Neural cell (in vitro differentiated cells): ENCODE data around the gene DEF6. TPM values are rescaled to one million over a fixed set of nuclear protein-coding genes. Genes with fewer than 3 reads are reported as not detected.

Experiments used
- H2AFZ ChIP-seq: fragments of 200-600, 300-800 bp; sonication (generic), shearing (Covaris generic); 2 replicates; pipeline ENCODE4 v1.6.0; 2014; ENCODE audit warnings: low read depth, mild to moderate bottlenecking, antibody characterized with exemption, low read length, moderate library complexity
- H3F3A ChIP-seq: fragments of 200-600 bp; shearing (Covaris generic); 2 replicates; pipeline ENCODE4 v1.6.1; 2016; ENCODE audit warnings: mild to moderate bottlenecking, moderate library complexity, mixed read lengths, antibody characterized with exemption, low read length; ENCODE audit not compliant: insufficient read depth, poor library complexity, severe bottlenecking
- H3K27ac ChIP-seq: fragments of 200-600, 300-800 bp; sonication (generic), shearing (Covaris generic); 2 replicates; pipeline ENCODE4 v1.5.1; 2014; ENCODE audit warnings: mild to moderate bottlenecking, low read length, moderate library complexity
- H3K27me3 ChIP-seq: fragments of 300-800, 200-600 bp; sonication (generic), shearing (Covaris generic); 2 replicates; pipeline ENCODE4 v1.6.0; 2014; ENCODE audit warnings: mild to moderate bottlenecking, low read depth, low read length, moderate library complexity; ENCODE audit not compliant: insufficient read depth
- H3K36me3 ChIP-seq: fragments of 300-800, 200-600 bp; sonication (generic), shearing (Covaris generic); 2 replicates; pipeline ENCODE4 v1.5.1; 2014; ENCODE audit warnings: mild to moderate bottlenecking, antibody characterized with exemption, low read length, moderate library complexity; ENCODE audit not compliant: insufficient read depth
- H3K4me2 ChIP-seq: fragments of 300-800, 200-600 bp; sonication (generic), shearing (Covaris generic); 2 replicates; pipeline ENCODE4 v1.6.0; 2014; ENCODE audit warnings: mild to moderate bottlenecking, low read length
- H3K4me3 ChIP-seq: fragments of 300-800, 200-600 bp; sonication (generic), shearing (Covaris generic); 2 replicates; pipeline ENCODE4 v1.5.1; 2014; ENCODE audit warnings: mild to moderate bottlenecking, low read length, moderate library complexity
- H3K79me2 ChIP-seq: fragments of 200-600 bp; shearing (Covaris generic); replicated peaks from 2 replicates; pipeline ENCODE4 v1.6.0; 2014; ENCODE audit warnings: mild to moderate bottlenecking, low read length, moderate library complexity; ENCODE audit not compliant: insufficient read depth
- H3K9ac ChIP-seq: fragments of 300-800, 200-600 bp; sonication (generic), shearing (Covaris generic); 2 replicates; pipeline ENCODE4 v1.6.1; 2016; ENCODE audit warnings: mild to moderate bottlenecking, low read length, mixed read lengths
- H3K9me2 ChIP-seq: fragments of 200-600 bp; shearing (Covaris generic); 2 replicates; pipeline ENCODE4 v1.6.1; 2016; ENCODE audit warnings: mild to moderate bottlenecking, low read length, mixed read lengths; ENCODE audit not compliant: insufficient read depth
- H3K9me3 ChIP-seq: fragments of 200-600, 300-800 bp; sonication (generic), shearing (Covaris generic); 2 replicates; pipeline ENCODE4 v1.6.1; 2016; ENCODE audit warnings: mild to moderate bottlenecking, mixed run types, low read length, moderate library complexity, mixed read lengths
- H4K20me1 ChIP-seq: fragments of 200-600 bp; shearing (Covaris generic); 2 replicates; pipeline ENCODE4 v1.6.1; 2016; ENCODE audit warnings: mild to moderate bottlenecking, mixed run types; ENCODE audit not compliant: insufficient read depth
- EP300 ChIP-seq: fragments of 450-650 bp; conservative IDR thresholded peaks from 2 replicates; pipeline ENCODE4 v1.6.1; 2014; ENCODE audit warnings: antibody characterized with exemption, mild to moderate bottlenecking, moderate library complexity; ENCODE audit not compliant: poor library complexity, severe bottlenecking
- EZH2 ChIP-seq: fragments of 200-600, 300-800 bp; shearing (Covaris generic), sonication (generic); IDR thresholded peaks from 2 replicates; pipeline ENCODE4 v1.6.1; 2014; ENCODE audit warnings: antibody characterized with exemption, low read length, borderline replicate concordance, mild to moderate bottlenecking; ENCODE audit not compliant: insufficient read depth, poor library complexity, severe bottlenecking
- MXI1 ChIP-seq: fragments of 450-650 bp; conservative IDR thresholded peaks from 2 replicates; pipeline ENCODE4 v1.6.1; 2014; ENCODE audit warnings: antibody characterized with exemption, mild to moderate bottlenecking; ENCODE audit not compliant: poor library complexity, severe bottlenecking
- POLR2AphosphoS5 ChIP-seq: IDR thresholded peaks from 2 replicates; pipeline ENCODE4 v1.6.1; 2012
- RAD21 ChIP-seq: fragments of 450-650 bp; conservative IDR thresholded peaks from 2 replicates; pipeline ENCODE4 v1.6.1; 2014; ENCODE audit warnings: antibody characterized with exemption, mild to moderate bottlenecking, moderate library complexity
- SMC3 ChIP-seq: fragments of 450-650 bp; conservative IDR thresholded peaks from 2 replicates; pipeline ENCODE4 v1.6.1; 2014; ENCODE audit warnings: antibody characterized with exemption, mild to moderate bottlenecking, moderate library complexity; ENCODE audit not compliant: poor library complexity
- TAF1 ChIP-seq: IDR thresholded peaks from 2 replicates; pipeline ENCODE4 v1.6.1; 2012; ENCODE audit warnings: low read depth
- polyA plus RNA-seq: library from polyadenylated mRNA; depleted of rRNA; stranded (reverse); fragments of >200 nt; gene quantifications from 2 replicates; pipeline ENCODE4 v1.2.3, GENCODE V29; 2014
- TF ChIP-seq, protein P1 (sequence below): IDR thresholded peaks from 2 replicates; pipeline ENCODE4 v1.6.1; 2012; ENCODE audit warnings: borderline replicate concordance
- TF ChIP-seq, protein P2 (sequence below): fragments of 450-650 bp; IDR thresholded peaks from 2 replicates; pipeline ENCODE4 v1.5.1; 2014; ENCODE audit warnings: antibody characterized with exemption, mild to moderate bottlenecking, moderate library complexity; ENCODE audit not compliant: poor library complexity, severe bottlenecking

Gene DEF6
- polyA plus RNA-seq, 1 donor from 2014 or later, result 1.3 TPM

GRCh38 chr6:35295036-35295435, 2.6 kb upstream of the DEF6 start:
- Histone ChIP-seq H3K36me3 (no peaks in the 10 kb centered on the region), H3K27me3 (no peaks in the 10 kb centered on the region), H3K79me2 (no peaks in the 10 kb centered on the region), H3F3A (no peaks in the 10 kb centered on the region), H3K4me3 (no peak overlapping the region), H3K4me2 (no peak overlapping the region), H3K9me2 (no peaks in the 10 kb centered on the region), H3K9me3 (no peaks in the 10 kb centered on the region), H3K27ac (no peak overlapping the region), H3K9ac (no peak overlapping the region), H4K20me1 (no peaks in the 10 kb centered on the region), H2AFZ (no peak overlapping the region)
- TF ChIP-seq, protein P1, sequence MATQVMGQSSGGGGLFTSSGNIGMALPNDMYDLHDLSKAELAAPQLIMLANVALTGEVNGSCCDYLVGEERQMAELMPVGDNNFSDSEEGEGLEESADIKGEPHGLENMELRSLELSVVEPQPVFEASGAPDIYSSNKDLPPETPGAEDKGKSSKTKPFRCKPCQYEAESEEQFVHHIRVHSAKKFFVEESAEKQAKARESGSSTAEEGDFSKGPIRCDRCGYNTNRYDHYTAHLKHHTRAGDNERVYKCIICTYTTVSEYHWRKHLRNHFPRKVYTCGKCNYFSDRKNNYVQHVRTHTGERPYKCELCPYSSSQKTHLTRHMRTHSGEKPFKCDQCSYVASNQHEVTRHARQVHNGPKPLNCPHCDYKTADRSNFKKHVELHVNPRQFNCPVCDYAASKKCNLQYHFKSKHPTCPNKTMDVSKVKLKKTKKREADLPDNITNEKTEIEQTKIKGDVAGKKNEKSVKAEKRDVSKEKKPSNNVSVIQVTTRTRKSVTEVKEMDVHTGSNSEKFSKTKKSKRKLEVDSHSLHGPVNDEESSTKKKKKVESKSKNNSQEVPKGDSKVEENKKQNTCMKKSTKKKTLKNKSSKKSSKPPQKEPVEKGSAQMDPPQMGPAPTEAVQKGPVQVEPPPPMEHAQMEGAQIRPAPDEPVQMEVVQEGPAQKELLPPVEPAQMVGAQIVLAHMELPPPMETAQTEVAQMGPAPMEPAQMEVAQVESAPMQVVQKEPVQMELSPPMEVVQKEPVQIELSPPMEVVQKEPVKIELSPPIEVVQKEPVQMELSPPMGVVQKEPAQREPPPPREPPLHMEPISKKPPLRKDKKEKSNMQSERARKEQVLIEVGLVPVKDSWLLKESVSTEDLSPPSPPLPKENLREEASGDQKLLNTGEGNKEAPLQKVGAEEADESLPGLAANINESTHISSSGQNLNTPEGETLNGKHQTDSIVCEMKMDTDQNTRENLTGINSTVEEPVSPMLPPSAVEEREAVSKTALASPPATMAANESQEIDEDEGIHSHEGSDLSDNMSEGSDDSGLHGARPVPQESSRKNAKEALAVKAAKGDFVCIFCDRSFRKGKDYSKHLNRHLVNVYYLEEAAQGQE, result no peak
- TF ChIP-seq, protein P2, sequence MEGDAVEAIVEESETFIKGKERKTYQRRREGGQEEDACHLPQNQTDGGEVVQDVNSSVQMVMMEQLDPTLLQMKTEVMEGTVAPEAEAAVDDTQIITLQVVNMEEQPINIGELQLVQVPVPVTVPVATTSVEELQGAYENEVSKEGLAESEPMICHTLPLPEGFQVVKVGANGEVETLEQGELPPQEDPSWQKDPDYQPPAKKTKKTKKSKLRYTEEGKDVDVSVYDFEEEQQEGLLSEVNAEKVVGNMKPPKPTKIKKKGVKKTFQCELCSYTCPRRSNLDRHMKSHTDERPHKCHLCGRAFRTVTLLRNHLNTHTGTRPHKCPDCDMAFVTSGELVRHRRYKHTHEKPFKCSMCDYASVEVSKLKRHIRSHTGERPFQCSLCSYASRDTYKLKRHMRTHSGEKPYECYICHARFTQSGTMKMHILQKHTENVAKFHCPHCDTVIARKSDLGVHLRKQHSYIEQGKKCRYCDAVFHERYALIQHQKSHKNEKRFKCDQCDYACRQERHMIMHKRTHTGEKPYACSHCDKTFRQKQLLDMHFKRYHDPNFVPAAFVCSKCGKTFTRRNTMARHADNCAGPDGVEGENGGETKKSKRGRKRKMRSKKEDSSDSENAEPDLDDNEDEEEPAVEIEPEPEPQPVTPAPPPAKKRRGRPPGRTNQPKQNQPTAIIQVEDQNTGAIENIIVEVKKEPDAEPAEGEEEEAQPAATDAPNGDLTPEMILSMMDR, result no peak
- no peak for TF ChIP-seq RAD21
- TF ChIP-seq TAF1, result no peak

GRCh38 chr6:35295521-35296315, 1.9 kb upstream of the DEF6 start:
- Histone ChIP-seq H3K4me2 (no peak overlapping the region), H3F3A (no peaks in the 10 kb centered on the region), H3K79me2 (no peaks in the 10 kb centered on the region), H2AFZ (no peak overlapping the region), H3K36me3 (no peaks in the 10 kb centered on the region), H3K27ac (no peak overlapping the region), H3K4me3 (no peak overlapping the region), H3K9me3 (no peaks in the 10 kb centered on the region), H3K27me3 (no peaks in the 10 kb centered on the region), H3K9ac (no peak overlapping the region), H4K20me1 (no peaks in the 10 kb centered on the region), H3K9me2 (no peaks in the 10 kb centered on the region)
- no peak for TF ChIP-seq EZH2
- TF ChIP-seq SMC3, result no peak
- TF ChIP-seq TAF1, result no peak
- TF ChIP-seq, protein P1, result no peak
- TF ChIP-seq, protein P2, result no peak
- TF ChIP-seq MXI1, result no peak
- TF ChIP-seq EP300, result no peak
- TF ChIP-seq POLR2AphosphoS5, result no peak
- TF ChIP-seq RAD21, result no peak
